ENCODE results near the gene ARMC9. TPM values are rescaled to one million over a fixed set of nuclear protein-coding genes. Genes with fewer than 3 reads are reported as not detected.

The ARMC9 gene
- total RNA-seq, 1 experiment from 2014 or later = 67.2 TPM

DNA sequence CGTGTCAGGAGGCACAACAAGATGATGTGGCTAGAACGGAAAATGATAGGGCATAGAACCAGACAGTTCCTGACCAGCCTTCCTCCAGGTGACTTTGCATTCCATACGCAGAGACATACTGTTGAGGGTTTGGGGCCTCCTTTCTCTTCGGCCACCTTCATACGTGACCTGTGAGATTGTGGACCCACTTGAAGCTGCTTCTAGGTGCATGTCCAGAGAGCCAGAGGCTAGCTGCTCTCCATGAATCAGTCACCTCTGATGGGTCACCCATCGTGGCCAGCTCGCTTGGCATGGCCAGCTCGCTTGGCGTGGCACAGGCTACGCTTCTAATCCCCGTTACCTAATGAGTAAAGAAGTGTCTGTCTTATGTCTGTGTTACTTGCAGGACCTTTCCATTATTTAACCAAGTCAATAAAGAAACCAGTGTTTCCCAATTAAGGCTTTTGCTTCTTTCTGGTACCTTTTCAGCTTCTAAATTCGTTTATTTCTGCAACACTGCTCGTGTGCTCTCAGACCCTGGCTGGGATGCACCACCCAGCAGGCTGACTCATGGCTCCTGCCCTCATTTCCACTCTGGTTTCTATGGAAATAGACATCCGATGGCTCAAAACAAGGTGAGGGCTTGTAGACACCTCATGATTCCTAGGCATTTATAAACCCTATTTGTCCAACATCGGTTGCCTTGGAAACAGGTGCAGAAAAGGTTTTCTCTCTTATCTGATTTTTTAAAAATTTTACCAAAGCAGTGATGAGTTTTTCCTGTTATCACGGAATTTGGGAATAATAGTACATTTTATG is 110.4 kb downstream of the ARMC9 start:
- DNase-seq (ENCODE audit: low read depth) = peak; percentile 66

GRCh38 chr2:231312066-231312465 is 113.6 kb downstream of the ARMC9 start:
- DNase-seq (ENCODE audit: low read depth) = no peak

GRCh38 chr2:231315896-231316295 is 117.5 kb downstream of the ARMC9 start:
- no peak for DNase-seq (ENCODE audit: low read depth)

DNA sequence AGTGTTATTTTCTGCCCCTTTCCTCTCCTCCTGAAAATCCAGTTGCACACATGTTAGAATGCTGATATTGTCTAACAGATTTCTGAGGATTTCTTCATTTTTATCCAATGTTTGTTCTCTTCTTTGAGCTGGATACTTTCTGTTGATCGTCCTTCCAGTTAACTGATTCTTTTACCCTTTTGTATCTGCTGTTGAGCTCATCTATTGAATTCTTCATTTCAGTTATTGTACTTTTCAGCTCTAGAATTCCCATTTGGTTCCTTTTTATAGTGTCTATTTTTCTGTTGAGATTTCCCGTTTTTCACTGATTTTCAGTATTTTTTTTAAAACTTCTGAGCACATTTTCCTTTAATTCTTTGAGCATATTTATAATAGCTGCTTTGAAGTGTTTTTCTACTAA is 119.1 kb downstream of the ARMC9 start:
- no peak for DNase-seq (ENCODE audit: low read depth)

GRCh38 chr2:231318436-231318835 is 120.0 kb downstream of the ARMC9 start:
- no peak for DNase-seq (ENCODE audit: low read depth)

DNA sequence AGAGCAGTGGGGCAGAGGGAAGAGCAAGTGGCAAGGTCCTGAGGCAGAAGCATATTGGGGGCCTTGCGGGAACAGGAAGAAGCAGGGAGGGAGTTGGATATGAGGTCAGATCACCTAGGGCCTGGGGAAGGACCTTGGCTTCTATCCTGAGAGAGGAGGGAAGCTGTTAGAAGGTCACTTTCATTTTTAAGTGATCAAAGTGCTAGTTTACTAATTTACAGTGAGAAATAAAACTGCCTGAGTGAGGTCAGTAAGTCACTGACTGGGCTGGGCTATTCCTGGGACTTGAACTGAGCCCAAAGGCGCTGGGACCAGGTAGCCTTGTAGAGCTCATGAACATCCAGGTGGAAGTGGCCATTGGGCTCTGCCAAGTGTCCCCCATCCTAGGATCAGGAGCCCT is 120.5 kb downstream of the ARMC9 start:
- no peak for DNase-seq (ENCODE audit: low read depth)

DNA sequence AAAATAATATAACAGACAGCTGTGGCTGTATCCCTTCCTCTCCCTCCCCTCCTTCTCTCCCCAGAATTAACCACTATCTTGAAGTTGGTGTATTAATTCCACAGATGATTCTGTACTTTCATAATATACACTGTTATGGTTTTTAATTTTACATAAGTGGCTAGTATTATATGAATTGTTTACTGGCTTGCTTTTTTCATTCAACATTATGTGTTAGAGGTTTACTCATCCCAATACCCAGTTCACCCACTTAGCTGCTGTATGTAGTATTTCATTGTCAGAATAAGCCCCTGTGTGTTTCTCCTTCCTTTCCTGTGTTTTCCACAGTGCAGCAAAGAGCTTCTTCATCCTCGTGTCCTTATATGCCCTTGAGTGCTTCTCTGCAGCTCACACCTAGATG is 121.4 kb downstream of the ARMC9 start:
- no peak for DNase-seq (ENCODE audit: low read depth)

DNA sequence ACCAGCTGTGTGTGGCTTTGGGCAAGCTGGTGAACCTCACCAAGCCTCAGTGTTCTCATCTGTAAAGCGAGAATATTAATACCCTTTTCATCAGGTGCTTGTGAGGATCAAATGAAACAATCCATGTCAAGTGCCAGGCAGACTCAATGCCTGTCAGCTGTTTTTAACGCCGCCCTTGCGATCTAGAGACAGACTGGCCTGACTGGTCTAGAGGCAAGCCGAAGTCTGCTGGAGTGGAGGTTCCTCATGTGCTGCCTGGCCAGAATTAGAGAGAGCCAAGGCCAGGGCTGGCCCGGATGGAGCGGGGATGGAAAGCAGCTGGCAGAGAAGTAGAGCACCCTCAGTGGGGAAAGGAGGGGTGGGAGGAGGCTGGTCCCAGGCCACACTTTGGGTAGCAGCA is 122.6 kb downstream of the ARMC9 start:
- DNase-seq (ENCODE audit: low read depth) = no peak

- no peak for DNase-seq (ENCODE audit: low read depth)
Observed at GRCh38 chr2:231321556-231322334, 123.3 kb downstream of the ARMC9 start.

DNA sequence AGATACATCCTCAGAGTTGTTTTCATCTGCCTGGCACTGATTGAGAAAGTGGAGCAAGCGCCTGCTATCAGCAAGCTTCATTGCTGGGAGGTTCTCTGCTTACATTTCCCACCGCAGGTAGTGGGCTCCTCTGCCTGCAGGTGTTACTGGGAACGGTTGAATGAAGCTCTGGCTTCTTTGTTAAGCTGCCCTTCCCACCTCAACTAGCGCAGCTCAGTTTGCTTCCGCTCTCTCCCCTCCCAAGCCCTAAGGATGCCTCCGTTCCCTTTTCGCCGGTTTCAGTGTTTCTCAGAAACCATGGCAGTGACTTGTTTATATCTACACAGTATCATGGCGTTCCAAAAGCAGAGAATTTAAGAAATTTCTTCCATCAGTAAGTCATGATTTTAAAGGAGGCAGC is 124.9 kb downstream of the ARMC9 start:
- no peak for DNase-seq (ENCODE audit: low read depth)

- DNase-seq (ENCODE audit: low read depth) = no peak
Observed at GRCh38 chr2:231325826-231326225, 127.4 kb downstream of the ARMC9 start.

DNA sequence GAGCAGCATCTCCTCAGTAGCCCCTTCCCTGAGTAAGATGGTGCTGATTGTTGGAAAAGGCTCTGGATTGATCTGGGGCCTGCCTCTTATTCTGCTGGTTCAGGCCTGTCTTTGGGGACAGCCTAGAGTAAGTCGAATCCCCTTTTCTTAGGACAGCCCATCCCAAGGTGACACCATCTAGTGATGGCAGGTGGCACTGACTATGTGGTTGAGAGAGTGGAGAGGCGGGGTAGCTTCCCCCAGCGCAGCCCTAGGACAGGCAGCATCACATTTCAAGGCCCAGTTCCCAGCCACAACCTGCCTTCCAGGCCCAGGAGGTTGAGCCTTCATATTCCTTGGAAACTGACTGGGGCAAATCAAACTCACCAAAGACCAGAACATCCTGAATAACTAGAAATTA is 128.0 kb downstream of the ARMC9 start:
- no peak for DNase-seq (ENCODE audit: low read depth)

GRCh38 chr2:231330311-231330710 is 131.9 kb downstream of the ARMC9 start:
- no peak for DNase-seq (ENCODE audit: low read depth)

DNA sequence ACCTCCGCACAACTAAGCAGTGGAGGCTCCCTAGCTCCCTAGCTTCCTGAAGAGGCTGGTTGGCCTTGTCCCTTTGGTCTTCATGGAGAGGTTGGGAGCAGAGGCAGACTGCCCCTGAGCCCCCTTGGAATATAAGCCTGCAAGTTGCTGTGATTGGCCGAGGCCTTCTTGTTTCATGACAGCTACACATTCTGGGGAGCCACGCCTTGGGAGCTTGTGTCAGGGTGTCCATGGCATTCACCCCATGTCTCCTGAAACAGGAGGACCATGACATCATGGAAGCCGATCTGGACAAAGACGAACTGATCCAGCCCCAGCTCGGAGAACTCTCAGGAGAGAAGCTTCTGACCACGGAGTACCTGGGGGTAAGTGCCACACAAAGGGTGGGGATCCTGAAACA is 133.1 kb downstream of the ARMC9 start:
- no peak for DNase-seq (ENCODE audit: low read depth)

DNA sequence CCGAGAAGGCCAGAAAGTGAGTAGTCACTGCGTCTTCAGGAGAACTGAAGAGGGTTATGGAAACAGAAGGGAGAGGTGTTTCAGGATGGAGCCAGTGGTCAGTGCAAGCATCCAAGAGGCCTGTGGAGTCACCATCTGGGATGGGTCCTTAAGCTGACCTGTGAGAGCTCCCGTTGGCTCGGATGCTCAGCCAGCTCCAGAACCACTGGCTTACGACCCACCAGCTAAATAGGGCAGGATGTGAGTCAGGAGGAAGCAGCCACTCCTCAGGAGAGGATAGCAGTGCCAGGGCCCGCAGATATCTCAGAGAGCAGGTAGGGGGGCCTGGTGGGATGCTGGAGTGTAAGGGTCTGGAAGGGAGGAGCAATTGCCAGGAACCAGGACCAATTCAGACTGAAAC is 134.0 kb downstream of the ARMC9 start:
- peak; percentile 45 for DNase-seq (ENCODE audit: low read depth)

DNA sequence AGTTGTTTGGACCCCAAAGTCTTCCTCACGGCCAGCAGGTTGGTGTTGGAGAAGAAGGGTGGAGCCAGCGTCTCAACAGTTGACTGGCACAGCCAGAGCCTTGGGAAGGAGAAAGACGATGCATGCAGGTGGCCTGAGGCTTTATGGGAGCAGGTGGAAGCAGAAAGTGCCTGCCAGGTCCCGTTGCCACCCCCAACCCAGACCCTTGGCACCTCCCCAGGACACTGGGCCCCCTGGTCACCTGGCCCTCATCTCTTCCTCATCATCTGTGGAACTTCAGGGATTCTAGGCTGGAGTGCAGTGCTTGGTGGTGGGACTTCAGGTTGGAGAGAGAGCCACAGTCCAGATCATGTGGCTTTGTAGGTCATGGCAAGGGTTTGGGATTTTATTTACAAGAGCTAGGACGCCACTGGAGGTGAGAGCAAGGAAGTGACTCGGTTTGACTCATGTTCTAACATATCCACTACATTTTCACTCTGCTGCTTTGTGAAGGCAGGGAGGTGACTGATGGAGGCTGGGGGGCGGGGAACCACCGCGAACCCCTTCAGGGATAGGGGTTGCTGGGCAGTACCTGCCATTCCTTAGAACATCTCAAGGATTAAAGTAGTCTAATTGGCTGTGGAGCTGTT is 134.6 kb downstream of the ARMC9 start:
- DNase-seq (ENCODE audit: low read depth) = peak; percentile 25

- DNase-seq (ENCODE audit: low read depth) = peak; percentile 86
Observed at GRCh38 chr2:231334179-231334930, 135.9 kb downstream of the ARMC9 start.

GRCh38 chr2:231334981-231335380 is 136.6 kb downstream of the ARMC9 start:
- no peak for DNase-seq (ENCODE audit: low read depth)

DNA sequence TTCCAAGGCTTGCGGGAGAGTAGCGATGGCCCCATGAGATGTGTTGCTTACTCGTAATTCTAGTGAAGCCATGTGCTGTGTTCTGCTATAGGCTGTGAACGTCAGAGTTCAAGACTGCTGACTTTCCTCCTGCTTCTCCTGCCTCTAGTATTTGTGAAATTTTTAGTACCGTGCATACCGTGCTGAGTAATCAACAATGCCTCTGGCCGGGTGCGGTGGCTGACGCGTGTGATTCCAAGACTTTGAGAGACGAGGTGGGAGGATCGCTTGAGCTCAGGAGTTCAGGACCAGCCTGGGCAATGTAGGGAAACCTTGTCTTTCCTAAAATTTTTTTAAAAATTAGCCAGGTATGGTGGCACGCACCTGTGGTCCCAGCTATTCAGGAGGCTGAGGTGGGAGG is 137.2 kb downstream of the ARMC9 start:
- no peak for DNase-seq (ENCODE audit: low read depth)

DNA sequence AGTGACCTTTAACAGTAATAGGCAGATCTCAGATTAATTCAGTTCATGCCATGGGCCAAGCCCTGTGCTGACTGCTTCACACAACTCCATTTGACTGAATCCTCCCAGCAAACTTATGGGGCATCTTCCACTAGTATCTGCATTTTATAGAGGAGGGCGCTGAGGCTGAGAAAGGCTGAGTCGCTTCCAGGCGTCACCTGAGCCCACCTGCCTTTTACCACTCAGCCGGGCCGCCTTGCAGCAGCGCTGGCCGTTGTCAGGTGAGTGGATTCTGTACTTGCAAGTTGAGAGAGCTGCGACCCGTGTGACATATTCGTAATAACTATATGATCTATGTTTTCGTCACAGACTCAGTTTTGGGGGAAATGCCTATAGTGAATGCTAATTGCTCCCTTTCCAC is 137.8 kb downstream of the ARMC9 start:
- DNase-seq (ENCODE audit: low read depth) = no peak

DNA sequence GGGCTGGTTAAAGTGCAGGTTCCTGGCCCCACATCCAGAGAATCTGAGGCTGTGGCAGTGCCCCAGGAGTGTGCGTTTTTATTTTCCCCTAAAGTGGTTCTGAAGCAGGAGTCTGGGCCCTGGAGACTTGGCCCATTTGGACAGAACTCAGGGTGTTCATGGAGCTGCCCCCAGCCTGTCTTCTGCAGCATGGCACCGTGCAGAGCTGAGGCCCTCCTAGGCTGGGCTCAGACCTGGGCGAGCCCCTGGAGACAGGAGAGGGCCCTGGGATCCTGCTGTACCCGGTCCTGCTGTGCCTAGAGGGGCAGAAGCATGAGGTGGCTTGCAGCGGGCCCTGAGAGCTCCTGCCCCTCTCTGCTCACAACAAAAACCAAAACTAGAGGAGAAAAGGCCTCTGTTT is 138.3 kb downstream of the ARMC9 start:
- no peak for DNase-seq (ENCODE audit: low read depth)

Data from RPMI7951 (cell line).